Mesothelial cell of epicardium (in vitro differentiated cells): Measurements from ENCODE around the gene NELFB. TPM values are rescaled to one million over a fixed set of nuclear protein-coding genes. Genes with fewer than 3 reads are reported as not detected.

Experiments used
- DNase-seq, 2 experiments: peaks; one replicate each; pipeline ENCODE4 v3.0.0; 2021; ENCODE audit warnings: low spot score in 2 of 2; ENCODE audit not compliant: unreplicated experiment in 2 of 2
- H3K27ac Mint-ChIP-seq: 2 replicates; pipeline ENCODE4 v1.8.0; 2021; ENCODE audit warnings: mixed read lengths
- H3K27me3 Mint-ChIP-seq: 2 replicates; pipeline ENCODE4 v1.8.0; 2021; ENCODE audit warnings: low read depth, mixed read lengths
- H3K36me3 Mint-ChIP-seq: 2 replicates; pipeline ENCODE4 v1.8.0; 2021; ENCODE audit warnings: mixed read lengths
- H3K4me1 Mint-ChIP-seq: 2 replicates; pipeline ENCODE4 v1.8.0; 2021; ENCODE audit warnings: mixed read lengths
- H3K4me3 Mint-ChIP-seq: 2 replicates; pipeline ENCODE4 v1.8.0; 2021; ENCODE audit warnings: mild to moderate bottlenecking, moderate library complexity, mixed read lengths
- H3K9me3 Mint-ChIP-seq: 2 replicates; pipeline ENCODE4 v1.8.0; 2021; ENCODE audit warnings: mixed read lengths
- CTCF ChIP-seq: fragments of 200-600 bp; sonication (generic); IDR thresholded peaks from one replicate; pipeline ENCODE4 v1.5.0; 2021; ENCODE audit warnings: antibody characterized with exemption; ENCODE audit not compliant: unreplicated experiment
- total RNA-seq: library from RNA; stranded (reverse); gene quantifications from 3 replicates; pipeline ENCODE4 v1.2.1, GENCODE V29; 2021

NELFB gene
- total RNA-seq, 1 donor from 2014 or later: 53.3 TPM

DNA sequence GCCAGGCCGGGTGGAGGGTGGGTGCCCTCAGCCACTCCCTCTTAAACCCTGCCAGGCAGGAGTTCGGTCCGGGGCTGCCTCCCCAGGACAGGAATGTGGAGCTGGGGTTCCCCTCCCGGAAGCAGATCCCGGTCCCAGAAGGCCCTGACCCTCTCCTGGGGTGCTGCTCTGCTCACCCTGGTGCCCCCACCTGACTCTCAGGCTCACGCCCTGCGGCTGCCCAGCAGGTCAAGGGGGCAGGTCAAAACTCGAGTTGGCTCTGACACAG lies 50.6 kb downstream of the NELFB start:
- H3K27ac Mint-ChIP-seq: no peak overlapping the region
- TF ChIP-seq CTCF: no peak
- no peak for DNase-seq
- peaks cover 11% of the 10 kb centered on the region for H3K4me1 Mint-ChIP-seq
- no peaks in the 10 kb centered on the region for H3K36me3 Mint-ChIP-seq
- peaks cover 2% of the 10 kb centered on the region for H3K27me3 Mint-ChIP-seq
- H3K4me3 Mint-ChIP-seq: no peak overlapping the region
- no peaks in the 10 kb centered on the region for H3K9me3 Mint-ChIP-seq

- no peak for TF ChIP-seq CTCF
- DNase-seq: no peak
- H3K27ac Mint-ChIP-seq: no peak overlapping the region
- no peak overlapping the region for H3K4me3 Mint-ChIP-seq
- H3K36me3 Mint-ChIP-seq: no peaks in the 10 kb centered on the region
- no peaks in the 10 kb centered on the region for H3K9me3 Mint-ChIP-seq
- peaks cover 9% of the 10 kb centered on the region for H3K4me1 Mint-ChIP-seq
- no peaks in the 10 kb centered on the region for H3K27me3 Mint-ChIP-seq
These were observed 51.1 kb downstream of the NELFB start for GRCh38 chr9:137306066-137306849.

GRCh38 chr9:137306850-137307254 lies 51.7 kb downstream of the NELFB start:
- no peak for DNase-seq
- H3K9me3 Mint-ChIP-seq: no peaks in the 10 kb centered on the region
- no peak overlapping the region for H3K4me3 Mint-ChIP-seq
- TF ChIP-seq CTCF: no peak
- no peak overlapping the region for H3K27ac Mint-ChIP-seq
- peaks cover 9% of the 10 kb centered on the region for H3K4me1 Mint-ChIP-seq
- H3K36me3 Mint-ChIP-seq: no peaks in the 10 kb centered on the region
- no peaks in the 10 kb centered on the region for H3K27me3 Mint-ChIP-seq

GRCh38 chr9:137307255-137308056 lies 52.3 kb downstream of the NELFB start:
- H3K4me3 Mint-ChIP-seq: no peak overlapping the region
- H3K27ac Mint-ChIP-seq: peak overlapping the region; percentile 6
- no peaks in the 10 kb centered on the region for H3K36me3 Mint-ChIP-seq
- DNase-seq: no peak
- TF ChIP-seq CTCF: no peak
- no peaks in the 10 kb centered on the region for H3K9me3 Mint-ChIP-seq
- H3K4me1 Mint-ChIP-seq: peaks cover 9% of the 10 kb centered on the region
- no peaks in the 10 kb centered on the region for H3K27me3 Mint-ChIP-seq

GRCh38 chr9:137308057-137308619 lies 53.0 kb downstream of the NELFB start:
- H3K4me1 Mint-ChIP-seq: peaks cover 7% of the 10 kb centered on the region
- H3K4me3 Mint-ChIP-seq: no peak overlapping the region
- H3K27me3 Mint-ChIP-seq: no peaks in the 10 kb centered on the region
- no peak for TF ChIP-seq CTCF
- H3K36me3 Mint-ChIP-seq: no peaks in the 10 kb centered on the region
- no peaks in the 10 kb centered on the region for H3K9me3 Mint-ChIP-seq
- no peak for DNase-seq
- no peak overlapping the region for H3K27ac Mint-ChIP-seq
